Activated T-helper 1 cell treated with anti-CD3 and anti-CD28 coated beads, Interleukin-12 subunit alpha, Interleukin-12 subunit beta, Interleukin-2, Interleukin-4 antibody, amounts not matched to agents 30 ng/mL and 10 ng/mL and 1 ng/mL, durations not matched to agents 14 hours and 24 hours and 36 hours (primary cell): ENCODE results near the gene RESP18. TPM values are rescaled to one million over a fixed set of nuclear protein-coding genes. Genes with fewer than 3 reads are reported as not detected.

ENCODE experiments used
- DNase-seq: peaks from one replicate; pipeline ENCODE4 v3.0.0; 2021; ENCODE audit warnings: low spot score
- H3K27ac Mint-ChIP-seq: one replicate; pipeline ENCODE4 v1.8.0; 2021; ENCODE audit warnings: mild to moderate bottlenecking, mixed read lengths
- H3K27me3 Mint-ChIP-seq: one replicate; pipeline ENCODE4 v1.8.0; 2022; ENCODE audit warnings: mild to moderate bottlenecking, moderate library complexity, mixed read lengths; ENCODE audit not compliant: insufficient read depth
- H3K36me3 Mint-ChIP-seq: one replicate; pipeline ENCODE4 v1.8.0; 2021; ENCODE audit warnings: low read depth, mixed read lengths
- H3K4me1 Mint-ChIP-seq: one replicate; pipeline ENCODE4 v1.8.0; 2021; ENCODE audit warnings: low read depth, mixed read lengths
- H3K4me3 Mint-ChIP-seq: one replicate; pipeline ENCODE4 v1.8.0; 2021; ENCODE audit warnings: mild to moderate bottlenecking, moderate library complexity, mixed read lengths
- H3K9me3 Mint-ChIP-seq: one replicate; pipeline ENCODE4 v1.8.0; 2021; ENCODE audit warnings: mixed read lengths
- intact Hi-C: fragments of 100-400 bp; cut with micrococcal nuclease; formaldehyde crosslinking; loops from one replicate; pipeline ENCODE4 v1.15.1; 2024
- total RNA-seq: library from RNA; stranded (reverse); gene quantifications from 2 replicates; pipeline ENCODE4 v1.2.3, GENCODE V29; 2022

Gene RESP18
- total RNA-seq, 1 donor from 2014 or later, result not detected

GRCh38 chr2:219277703-219278654 lies 54.6 kb downstream of the RESP18 start:
- peak overlapping the region; percentile 93 for H3K27ac Mint-ChIP-seq
- H3K36me3 Mint-ChIP-seq, result peaks cover 15% of the 10 kb centered on the region
- H3K4me3 Mint-ChIP-seq, result peak overlapping the region; percentile 73
- no peaks in the 10 kb centered on the region for H3K9me3 Mint-ChIP-seq
- intact Hi-C loops, result loop anchor here (2.0 kb wide), 3 partner anchors 33 to 881 kb away; partner anchors contain the start of genes CHPF, GLB1L and STK16
- H3K27me3 Mint-ChIP-seq, result peaks cover 4% of the 10 kb centered on the region
- peaks cover 45% of the 10 kb centered on the region for H3K4me1 Mint-ChIP-seq
- DNase-seq, result peak; percentile 67

Other genes with a start within 250 kb of the RESP18 start
- gene NHEJ1, start 171.9 kb downstream of the RESP18 start, total RNA-seq, result 18.1 and 20.7 TPM in 2 replicates
- gene SLC23A3, start 162.7 kb downstream of the RESP18 start, total RNA-seq, result 1.8 and 1.9 TPM in 2 replicates
- gene CNPPD1, start 155.8 kb downstream of the RESP18 start, total RNA-seq, result 69.8 and 72.2 TPM in 2 replicates
- gene RETREG2, start 154.5 kb downstream of the RESP18 start, total RNA-seq, result 58.4 and 61.5 TPM in 2 replicates
- 35.0 and 41.3 TPM in 2 replicates for gene ZFAND2B, start 126.0 kb downstream of the RESP18 start, total RNA-seq
- gene ABCB6, start 113.8 kb downstream of the RESP18 start, total RNA-seq, result 31.9 and 32.9 TPM in 2 replicates
- 55.3 and 57.0 TPM in 2 replicates for gene ATG9A, start 103.1 kb downstream of the RESP18 start, total RNA-seq
- gene ANKZF1, start 102.9 kb downstream of the RESP18 start, total RNA-seq, result 112 and 117 TPM in 2 replicates
- 4.6 and 4.9 TPM in 2 replicates for gene GLB1L, start 87.3 kb downstream of the RESP18 start, total RNA-seq
- 30.1 and 30.6 TPM in 2 replicates for gene STK16, start 87.3 kb downstream of the RESP18 start, total RNA-seq
- not detected in 2 replicates for gene TUBA4B, start 79.5 kb downstream of the RESP18 start, total RNA-seq
- 211 and 217 TPM in 2 replicates for gene TUBA4A, start 78.8 kb downstream of the RESP18 start, total RNA-seq
- 40.8 and 45.3 TPM in 2 replicates for gene DNAJB2, start 53.4 kb downstream of the RESP18 start, total RNA-seq
- 0.23 TPM in 1 of 2 replicates, not detected in the other for gene PTPRN, start 23.3 kb downstream of the RESP18 start, total RNA-seq
- gene DNPEP, start 55.2 kb upstream of the RESP18 start, total RNA-seq, result 124 and 128 TPM in 2 replicates
- not detected in 2 replicates for gene DES, start 85.6 kb upstream of the RESP18 start, total RNA-seq
- gene SPEG, start 102.1 kb upstream of the RESP18 start, total RNA-seq, result 0.13 TPM in 1 of 2 replicates, not detected in the other
- 41.3 and 50.3 TPM in 2 replicates for gene GMPPA, start 166.1 kb upstream of the RESP18 start, total RNA-seq
- gene ASIC4, start 181.7 kb upstream of the RESP18 start, total RNA-seq, result 0.08 TPM in 1 of 2 replicates, not detected in the other
- 41.3 and 43.4 TPM in 2 replicates for gene CHPF, start 211.1 kb upstream of the RESP18 start, total RNA-seq
- gene TMEM198, start 211.3 kb upstream of the RESP18 start, total RNA-seq, result 2.9 and 3.3 TPM in 2 replicates
- 0.21 and 0.24 TPM in 2 replicates for gene OBSL1, start 238.8 kb upstream of the RESP18 start, total RNA-seq
- not detected in 2 replicates for gene INHA, start 239.6 kb upstream of the RESP18 start, total RNA-seq